ENCODE measurements around the gene SLC15A1. TPM values are rescaled to one million over a fixed set of nuclear protein-coding genes. Genes with fewer than 3 reads are reported as not detected.
A peak's percentile ranks its signal among the peaks of the same experiment; 100 is the strongest.
"Not testable (repeated sequence)": the region's sequence is repeated elsewhere in the genome, so short reads cannot be mapped to it uniquely, and the experiment has no call there.

Gene SLC15A1
- total and polyA plus RNA-seq, 8 donors, result 0.15 to 9.9 (median 0.19) TPM; not detected in 5

- peak; percentile 34 to 54 for DNase-seq
- WGBS, 5 donors, result 61 to 68% (median 65%) methylated on average over 15 of the region's 15 CpGs
- TF ChIP-seq POLR2A (IDR thresholded peaks at IDR 0.05), result no peak
- no peak for TF ChIP-seq POLR2AphosphoS5 (IDR thresholded peaks at IDR 0.05)
- no peak for TF ChIP-seq EP300 (IDR thresholded peaks at IDR 0.05)
- TF ChIP-seq, protein P1, sequence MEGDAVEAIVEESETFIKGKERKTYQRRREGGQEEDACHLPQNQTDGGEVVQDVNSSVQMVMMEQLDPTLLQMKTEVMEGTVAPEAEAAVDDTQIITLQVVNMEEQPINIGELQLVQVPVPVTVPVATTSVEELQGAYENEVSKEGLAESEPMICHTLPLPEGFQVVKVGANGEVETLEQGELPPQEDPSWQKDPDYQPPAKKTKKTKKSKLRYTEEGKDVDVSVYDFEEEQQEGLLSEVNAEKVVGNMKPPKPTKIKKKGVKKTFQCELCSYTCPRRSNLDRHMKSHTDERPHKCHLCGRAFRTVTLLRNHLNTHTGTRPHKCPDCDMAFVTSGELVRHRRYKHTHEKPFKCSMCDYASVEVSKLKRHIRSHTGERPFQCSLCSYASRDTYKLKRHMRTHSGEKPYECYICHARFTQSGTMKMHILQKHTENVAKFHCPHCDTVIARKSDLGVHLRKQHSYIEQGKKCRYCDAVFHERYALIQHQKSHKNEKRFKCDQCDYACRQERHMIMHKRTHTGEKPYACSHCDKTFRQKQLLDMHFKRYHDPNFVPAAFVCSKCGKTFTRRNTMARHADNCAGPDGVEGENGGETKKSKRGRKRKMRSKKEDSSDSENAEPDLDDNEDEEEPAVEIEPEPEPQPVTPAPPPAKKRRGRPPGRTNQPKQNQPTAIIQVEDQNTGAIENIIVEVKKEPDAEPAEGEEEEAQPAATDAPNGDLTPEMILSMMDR (IDR thresholded peaks at IDR 0.05), result no peak
- H3K27me3 ChIP-seq, result no peaks in the 10 kb centered on the region
- intact Hi-C loops (cut with DNase I; ENCODE audit: low total_unique reads), result no loop called here
- H3K4me3 ChIP-seq, result peak overlapping the region; percentile 25 to 42 (median 28)
- H3K9me3 ChIP-seq, result no peaks in the 10 kb centered on the region
- no peak overlapping the region for H3K27ac ChIP-seq
- peaks cover 0 to 12% (median 4%) of the 10 kb centered on the region in 4 donors for H3K4me1 ChIP-seq
- no peaks in the 10 kb centered on the region for H3K36me3 ChIP-seq
Observed at GRCh38 chr13:98761126-98761985, 8.9 kb upstream of the SLC15A1 start.

- 66 to 80% (median 75%) methylated on average over 9 of the region's 9 CpGs for WGBS, 5 donors
- intact Hi-C loops (cut with DNase I; ENCODE audit: low total_unique reads), result no loop called here
- no peak for TF ChIP-seq POLR2A (IDR thresholded peaks at IDR 0.05)
- TF ChIP-seq, protein P1 (IDR thresholded peaks at IDR 0.05), result no peak
- no peak for TF ChIP-seq POLR2AphosphoS5 (IDR thresholded peaks at IDR 0.05)
- no peak for TF ChIP-seq EP300 (IDR thresholded peaks at IDR 0.05)
- no peak overlapping the region for H3K27ac ChIP-seq
- H3K27me3 ChIP-seq, result peaks cover 0 to 51% (median 26%) of the 10 kb centered on the region in 3 donors
- no peak for DNase-seq
- H3K4me1 ChIP-seq, result peaks cover 13 to 16% (median 15%) of the 10 kb centered on the region in 4 donors
- H3K36me3 ChIP-seq, result no peaks in the 10 kb centered on the region
- H3K9me3 ChIP-seq, result peaks cover 0 to 14% (median 2%) of the 10 kb centered on the region in 4 donors
- no peak overlapping the region for H3K4me3 ChIP-seq
Observed at GRCh38 chr13:98755729-98756128, 3.3 kb upstream of the SLC15A1 start.

GRCh38 chr13:98755116-98755515, 2.6 kb upstream of the SLC15A1 start:
- Histone ChIP-seq H3K9me3 (peaks cover 0 to 14% (median 2%) of the 10 kb centered on the region in 4 donors), H3K4me3 (no peak overlapping the region), H3K27ac (no peak overlapping the region), H3K4me1 (peaks cover 13 to 16% (median 15%) of the 10 kb centered on the region in 4 donors), H3K27me3 (peaks cover 0 to 57% (median 26%) of the 10 kb centered on the region in 3 donors), H3K36me3 (no peaks in the 10 kb centered on the region)
- intact Hi-C loops (cut with DNase I; ENCODE audit: low total_unique reads), result no loop called here
- TF ChIP-seq EP300 (IDR thresholded peaks at IDR 0.05) (no peak), POLR2AphosphoS5 (IDR thresholded peaks at IDR 0.05) (no peak), POLR2A (IDR thresholded peaks at IDR 0.05) (no peak)
- TF ChIP-seq, protein P1 (IDR thresholded peaks at IDR 0.05), result no peak
- DNase-seq, result no peak
- WGBS, 5 donors, result 80 to 92% (median 88%) methylated on average over 2 of the region's 2 CpGs

GRCh38 chr13:98754468-98754867, 2.0 kb upstream of the SLC15A1 start:
- H3K4me1 ChIP-seq, result peaks cover 13 to 16% (median 15%) of the 10 kb centered on the region in 4 donors
- WGBS, 5 donors, result 91 to 98% (median 94%) methylated on average over 4 of the region's 4 CpGs
- DNase-seq; intact Hi-C loops (cut with DNase I; ENCODE audit: low total_unique reads); H3K4me3 ChIP-seq; H3K36me3 ChIP-seq; H3K27ac ChIP-seq: not testable (repeated sequence)
- peaks cover 0 to 61% (median 26%) of the 10 kb centered on the region in 3 donors for H3K27me3 ChIP-seq
- H3K9me3 ChIP-seq, result peaks cover 0 to 14% (median 2%) of the 10 kb centered on the region in 4 donors
